Activated CD4-positive, alpha-beta memory T cell treated with anti-CD3 and anti-CD28 coated beads, Interleukin-2, amount 10 ng/mL, durations not matched to agents 7 days and 5 days (primary cell): Measurements from ENCODE around the gene GPR152. TPM values are rescaled to one million over a fixed set of nuclear protein-coding genes. Genes with fewer than 3 reads are reported as not detected.

Experiments used
- CTCF ChIA-PET: fragments of 350-600 bp; sonication (Branson Sonifier 250); formaldehyde crosslinking; loops from one replicate; lab custom pipeline; 2021; ENCODE audit warnings: antibody characterized with exemption, inconsistent platforms; lab: Charles Lee
- POLR2A ChIA-PET: fragments of 350-600 bp; sonication (Branson Sonifier 250); formaldehyde crosslinking; loops from one replicate; lab custom pipeline; 2021; ENCODE audit warnings: antibody characterized with exemption; lab: Charles Lee
- DNase-seq: peaks from one replicate; pipeline ENCODE4 v3.0.0-alpha.2; 2020
- H3K27ac Mint-ChIP-seq: one replicate; pipeline ENCODE4 v1.8.0; 2021; ENCODE audit warnings: mild to moderate bottlenecking, mixed read lengths
- H3K27me3 Mint-ChIP-seq: one replicate; pipeline ENCODE4 v1.8.0; 2021; ENCODE audit warnings: mixed read lengths
- H3K36me3 Mint-ChIP-seq: one replicate; pipeline ENCODE4 v1.8.0; 2021; ENCODE audit warnings: low read depth, mixed read lengths
- H3K4me1 Mint-ChIP-seq: one replicate; pipeline ENCODE4 v1.8.0; 2021; ENCODE audit warnings: mixed read lengths
- H3K4me3 Mint-ChIP-seq: one replicate; pipeline ENCODE4 v1.8.0; 2021; ENCODE audit warnings: mild to moderate bottlenecking, mixed read lengths
- H3K9me3 Mint-ChIP-seq: one replicate; pipeline ENCODE4 v1.8.0; 2021; ENCODE audit warnings: mixed read lengths
- total RNA-seq, 2 experiments: library from RNA; stranded (reverse); gene quantifications; one replicate each; pipeline ENCODE4 v1.2.3, GENCODE V29; 2021

Gene GPR152
- total RNA-seq, 2 experiments from 2014 or later: not detected

DNA sequence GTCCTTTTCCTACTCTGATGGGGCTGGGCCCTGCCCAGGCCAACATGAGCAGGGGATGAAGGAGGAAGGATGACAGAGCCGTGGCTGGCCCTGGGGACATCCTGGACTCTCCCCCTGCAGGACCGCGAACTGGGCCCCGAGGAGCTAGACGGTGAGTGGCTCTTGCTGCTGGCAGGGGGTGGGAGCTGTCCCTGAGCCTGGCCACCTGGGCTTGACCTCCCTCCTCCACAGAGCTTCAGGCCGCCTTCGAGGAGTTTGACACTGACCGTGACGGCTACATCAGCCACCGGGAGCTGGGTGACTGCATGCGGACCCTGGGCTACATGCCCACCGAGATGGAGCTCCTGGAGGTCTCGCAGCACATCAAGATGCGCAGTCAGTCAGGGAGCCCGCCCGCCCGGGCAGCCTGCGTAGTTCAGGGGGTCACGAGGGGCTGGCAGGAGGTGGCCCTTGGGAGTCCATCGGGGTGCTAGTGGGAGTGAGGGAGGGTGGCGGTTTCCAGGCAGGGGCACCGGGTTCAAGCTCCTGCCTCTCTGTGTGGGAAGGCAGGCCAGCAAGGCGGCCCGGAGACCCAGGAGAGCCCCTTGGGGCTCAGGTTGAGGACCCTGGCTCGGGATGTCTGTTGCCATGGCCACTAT lies 3.7 kb upstream of the GPR152 start:
- H3K36me3 Mint-ChIP-seq: no peaks in the 10 kb centered on the region
- no peak overlapping the region for H3K27ac Mint-ChIP-seq
- DNase-seq: no peak
- CTCF ChIA-PET: no interaction called here
- H3K27me3 Mint-ChIP-seq: peaks cover 7% of the 10 kb centered on the region
- POLR2A ChIA-PET: interaction anchor here (1.0 to 1.6 kb wide), 3 partner anchors 12 to 104 kb away, joined by 3 to 4 read pairs (median 3); partner anchors contain the start of gene PTPRCAP
- H3K9me3 Mint-ChIP-seq: no peaks in the 10 kb centered on the region
- H3K4me1 Mint-ChIP-seq: peaks cover 6% of the 10 kb centered on the region
- H3K4me3 Mint-ChIP-seq: no peak overlapping the region

- Mint-ChIP-seq H3K4me1 (peaks cover 6% of the 10 kb centered on the region), H3K4me3 (no peak within 1 kb of the TSS), H3K36me3 (no peaks in the 10 kb centered on the region), H3K27ac (no peak within 1 kb of the TSS), H3K27me3 (peaks cover 6% of the 10 kb centered on the region), H3K9me3 (no peaks in the 10 kb centered on the region)
- CTCF ChIA-PET: no interaction called here
- POLR2A ChIA-PET: no interaction called here
- no peak for DNase-seq
These were observed 2.5 kb upstream of the GPR152 start, which contains the start of gene CABP4 for GRCh38 chr11:67455054-67455453. Gene CABP4, plus strand, starts transcription at chr11:67455354. Its CDS starts 70 bp downstream, at chr11:67455424.

GRCh38 chr11:67453816-67454732 lies 1.5 kb upstream of the GPR152 start:
- Mint-ChIP-seq H3K27ac (no peak overlapping the region), H3K4me3 (no peak overlapping the region), H3K36me3 (no peaks in the 10 kb centered on the region), H3K9me3 (no peaks in the 10 kb centered on the region), H3K27me3 (peaks cover 5% of the 10 kb centered on the region), H3K4me1 (peaks cover 7% of the 10 kb centered on the region)
- ChIA-PET CTCF (no interaction called here), POLR2A (no interaction called here)
- no peak for DNase-seq

DNA sequence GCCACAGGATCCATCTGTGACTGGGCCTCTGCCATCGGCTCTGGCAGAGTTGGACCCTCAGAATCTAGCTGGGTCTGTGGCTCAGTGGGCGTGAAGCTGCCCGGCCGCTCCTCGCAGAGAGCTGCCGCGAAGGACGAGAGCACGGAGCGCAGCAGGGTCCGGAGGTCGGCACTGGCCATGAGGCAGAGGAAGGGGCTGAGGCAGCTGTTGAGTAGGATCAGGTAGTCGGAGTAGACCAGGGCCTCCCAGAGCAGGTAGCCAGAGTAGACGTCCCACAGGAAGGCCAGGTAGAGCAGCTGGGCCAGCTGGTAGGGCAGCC lies 912 bp downstream of the GPR152 start:
- CTCF ChIA-PET: no interaction called here

GRCh38 chr11:67450796-67451657 lies 1.5 kb downstream of the GPR152 start:
- Mint-ChIP-seq H3K4me1 (peaks cover 30% of the 10 kb centered on the region), H3K9me3 (no peaks in the 10 kb centered on the region), H3K36me3 (no peaks in the 10 kb centered on the region), H3K27me3 (peaks cover 5% of the 10 kb centered on the region), H3K4me3 (no peak overlapping the region), H3K27ac (no peak overlapping the region)
- no peak for DNase-seq
- CTCF ChIA-PET: no interaction called here
- POLR2A ChIA-PET: interaction anchor here (0.9 to 5.5 kb wide), 8 partner anchors 9 to 133 kb away, joined by 3 to 59 read pairs (median 6); partner anchors contain the start of genes AIP, PTPRCAP and TMEM134

More for the DNA sequence above, 912 bp downstream of the GPR152 start:
- Mint-ChIP-seq H3K4me3 (no peak overlapping the region), H3K9me3 (no peaks in the 10 kb centered on the region), H3K27me3 (peaks cover 5% of the 10 kb centered on the region), H3K4me1 (peaks cover 24% of the 10 kb centered on the region), H3K27ac (no peak overlapping the region), H3K36me3 (no peaks in the 10 kb centered on the region)
- no peak for DNase-seq
- POLR2A ChIA-PET: interaction anchor here (1.0 to 5.5 kb wide), 6 partner anchors 11 to 33 kb away, joined by 3 to 59 read pairs (median 6); partner anchors contain the start of genes AIP, PTPRCAP and TMEM134

- DNase-seq: no peak
- Mint-ChIP-seq H3K9me3 (no peaks in the 10 kb centered on the region), H3K36me3 (no peaks in the 10 kb centered on the region), H3K27me3 (peaks cover 5% of the 10 kb centered on the region), H3K4me1 (peaks cover 48% of the 10 kb centered on the region), H3K4me3 (no peak overlapping the region), H3K27ac (no peak overlapping the region)
- CTCF ChIA-PET: interaction anchor here (0.9 kb wide), 1 partner anchor 48 kb away, joined by 3 read pairs; the partner anchor contains the start of gene PPP1CA
- POLR2A ChIA-PET: interaction anchor here (1.1 to 5.5 kb wide), 4 partner anchors 11 to 21 kb away, joined by 3 to 59 read pairs (median 6); partner anchors contain the start of genes PTPRCAP and RPS6KB2
These were observed 3.2 kb downstream of the GPR152 start for GRCh38 chr11:67449116-67449844.

DNA sequence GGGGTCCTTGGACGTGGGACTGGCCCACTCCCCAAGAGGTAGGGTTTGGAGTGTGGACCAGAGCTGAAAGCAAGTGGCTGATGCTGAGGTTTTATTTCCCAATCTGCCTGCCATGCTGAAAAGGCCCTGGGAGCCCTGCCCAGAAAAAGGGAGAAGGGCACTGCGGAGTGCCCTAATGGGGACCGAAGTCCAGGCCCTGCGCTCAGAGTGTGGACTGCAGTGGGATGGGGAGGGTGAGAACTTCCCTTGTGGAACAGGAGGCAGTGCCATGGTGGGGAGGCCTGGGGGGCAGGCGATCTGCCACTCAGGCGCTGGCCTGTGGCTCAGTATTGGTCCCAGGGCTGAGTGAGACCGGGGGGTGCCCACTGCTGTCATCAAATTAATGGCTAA lies 4.3 kb downstream of the GPR152 start:
- no peaks in the 10 kb centered on the region for H3K36me3 Mint-ChIP-seq
- ChIA-PET POLR2A (interaction anchor here (1.0 to 5.5 kb wide), 5 partner anchors 10 to 20 kb away, joined by 3 to 59 read pairs (median 4); partner anchors contain the start of genes PTPRCAP and RPS6KB2), CTCF (interaction anchor here (1.0 kb wide), 1 partner anchor 9 kb away, joined by 3 read pairs; no protein-coding TSS in a partner anchor)
- peak overlapping the region; percentile 47 for H3K27ac Mint-ChIP-seq
- H3K27me3 Mint-ChIP-seq: peaks cover 5% of the 10 kb centered on the region
- H3K4me1 Mint-ChIP-seq: peaks cover 52% of the 10 kb centered on the region
- no peak overlapping the region for H3K4me3 Mint-ChIP-seq
- H3K9me3 Mint-ChIP-seq: no peaks in the 10 kb centered on the region
- DNase-seq: no peak

DNA sequence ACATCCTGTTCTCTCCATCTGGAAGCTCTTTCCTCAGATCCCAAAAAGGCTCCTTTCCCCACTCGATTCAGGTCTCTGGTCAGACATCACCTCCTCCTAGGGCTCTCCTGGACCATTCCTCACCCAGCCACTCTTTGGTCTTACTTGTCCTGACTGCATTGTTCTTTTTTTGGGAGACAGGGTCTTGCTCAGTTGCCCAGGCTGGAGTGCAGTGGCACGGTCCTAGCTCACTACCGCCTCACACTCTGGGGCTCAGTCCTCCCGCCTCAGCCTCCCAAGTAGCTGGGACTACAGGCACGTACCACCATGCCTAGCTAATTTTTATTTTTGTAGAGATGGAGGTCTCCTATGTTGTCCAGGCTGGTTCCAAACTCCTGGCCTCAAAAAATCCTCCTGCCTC lies 7.0 kb downstream of the GPR152 start:
- no peaks in the 10 kb centered on the region for H3K9me3 Mint-ChIP-seq
- DNase-seq: no peak
- ChIA-PET CTCF (no interaction called here), POLR2A (interaction anchor here (1.0 to 1.9 kb wide), 4 partner anchors 9 to 59 kb away, joined by 3 to 13 read pairs (median 6); partner anchors contain the start of genes PITPNM1 and PTPRCAP)
- H3K4me3 Mint-ChIP-seq: peak overlapping the region; percentile 9
- H3K36me3 Mint-ChIP-seq: peaks cover 4% of the 10 kb centered on the region
- peaks cover 72% of the 10 kb centered on the region for H3K4me1 Mint-ChIP-seq
- H3K27ac Mint-ChIP-seq: peak overlapping the region; percentile 82
- peaks cover 2% of the 10 kb centered on the region for H3K27me3 Mint-ChIP-seq

DNA sequence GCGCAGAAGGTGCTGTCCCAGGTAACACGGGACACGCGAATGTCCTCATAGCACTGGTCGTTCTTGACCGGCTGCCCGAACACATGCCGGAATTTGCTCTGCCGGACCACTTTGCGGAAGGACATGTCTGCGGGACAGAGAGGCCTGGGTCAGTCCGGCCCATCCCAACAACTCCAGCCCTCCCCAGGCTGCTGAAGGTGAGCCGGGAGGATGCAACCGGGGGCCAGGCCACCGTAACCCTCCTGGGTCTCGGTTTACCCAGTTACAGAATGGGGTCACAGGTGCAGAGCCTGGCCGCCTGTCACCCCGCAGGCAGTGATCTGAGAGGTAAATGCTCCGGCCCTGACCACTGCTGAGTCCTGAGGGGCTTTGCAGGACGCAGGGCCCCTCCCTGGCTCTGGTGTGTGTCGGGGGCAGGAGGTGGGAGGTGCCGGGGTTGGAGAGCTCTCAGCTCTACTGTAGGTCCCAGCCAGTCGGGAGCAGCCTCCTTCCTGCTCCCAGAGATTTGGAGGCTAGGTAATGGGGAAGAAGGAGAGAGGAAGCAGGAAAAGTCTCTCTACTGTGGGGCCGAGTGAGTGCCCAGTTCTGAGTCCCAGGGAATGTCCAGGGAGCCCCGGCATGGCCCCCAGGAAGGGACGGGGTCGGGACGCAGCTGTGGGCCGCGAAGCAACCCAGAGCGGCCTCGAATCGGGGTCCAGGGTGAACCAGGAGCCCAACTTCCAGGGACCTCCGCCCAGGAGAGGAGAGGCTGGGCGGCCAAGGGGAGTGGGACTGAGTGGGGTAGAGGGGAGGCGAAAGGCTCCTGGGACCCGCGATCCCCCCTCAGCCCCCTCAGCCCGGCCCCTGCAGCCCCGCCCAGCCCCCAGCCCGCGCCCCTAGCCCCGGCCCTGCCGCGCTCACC lies 9.8 kb downstream of the GPR152 start:
- H3K4me1 Mint-ChIP-seq: peaks cover 78% of the 10 kb centered on the region
- H3K36me3 Mint-ChIP-seq: peaks cover 24% of the 10 kb centered on the region
- ChIA-PET POLR2A (interaction anchor here (1.1 to 1.4 kb wide), 4 partner anchors 14 to 35 kb away, joined by 3 to 5 read pairs (median 4); partner anchors contain the start of gene RPS6KB2), CTCF (no interaction called here)
- no peaks in the 10 kb centered on the region for H3K9me3 Mint-ChIP-seq
- H3K27me3 Mint-ChIP-seq: no peaks in the 10 kb centered on the region
- H3K4me3 Mint-ChIP-seq: peak overlapping the region; percentile 60
- H3K27ac Mint-ChIP-seq: peak overlapping the region; percentile 97
- no peak for DNase-seq

DNA sequence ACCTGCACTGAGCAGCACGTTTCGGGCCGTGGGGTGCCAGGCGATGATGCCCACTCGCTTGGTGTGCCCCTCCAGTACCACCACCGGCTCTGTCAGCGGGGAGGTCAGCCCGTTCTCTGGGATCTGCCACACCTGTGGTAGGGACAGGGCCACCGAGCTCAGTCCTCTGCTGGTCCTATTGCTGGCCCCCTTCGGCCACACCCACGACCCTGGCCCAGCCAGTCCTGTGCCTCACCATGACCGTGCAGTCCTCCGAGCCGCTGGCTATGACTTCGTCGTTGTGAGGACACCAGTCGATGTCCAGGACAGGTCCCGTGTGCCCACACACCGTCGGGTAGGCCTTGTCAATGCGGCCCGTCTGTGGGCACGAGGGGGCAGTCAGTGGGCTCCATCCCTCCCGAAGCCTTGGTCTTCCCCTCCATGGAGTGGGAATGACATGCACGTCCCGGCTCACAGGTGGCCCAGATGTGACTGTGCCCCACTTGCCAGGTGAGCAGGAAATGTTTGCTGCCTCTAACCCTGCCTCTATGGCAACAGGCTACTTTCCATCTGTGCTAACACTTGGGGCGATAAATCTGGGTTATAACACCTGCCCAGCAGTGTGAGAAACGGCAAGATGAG lies 10.7 kb downstream of the GPR152 start:
- Mint-ChIP-seq H3K4me3 (peak overlapping the region; percentile 60), H3K27ac (peak overlapping the region; percentile 97), H3K4me1 (peaks cover 70% of the 10 kb centered on the region), H3K9me3 (no peaks in the 10 kb centered on the region), H3K36me3 (peaks cover 31% of the 10 kb centered on the region), H3K27me3 (no peaks in the 10 kb centered on the region)
- ChIA-PET POLR2A (interaction anchor here (1.1 to 15.2 kb wide), 6 partner anchors 9 to 42 kb away, joined by 3 to 361 read pairs (median 85); partner anchors contain the start of genes AIP, PPP1CA, RPS6KB2 and TBC1D10C), CTCF (interaction anchor here (0.9 kb wide), 1 partner anchor 59 kb away, joined by 3 read pairs; no protein-coding TSS in a partner anchor)
- DNase-seq: no peak
